ENCODE data around the gene RBM47.

- TF ChIP-seq CTCF (IDR thresholded peaks at IDR 0.05) (no peak), POLR2A (IDR thresholded peaks at IDR 0.05) (no peak)
Observed at GRCh38 chr4:40564004-40564403, 65.7 kb downstream of the RBM47 start.
